SK-N-SH (cell line): ENCODE data around the gene CDH20.

ENCODE experiments used
- CTCF ChIP-seq: fragments of 200-600 bp; sonication (generic); IDR thresholded peaks from 2 replicates; pipeline ENCODE4 v1.6.1; 2017; ENCODE audit warnings: antibody characterized with exemption, mild to moderate bottlenecking, moderate library complexity
- EZH2phosphoT487 ChIP-seq: fragments of 200-600 bp; sonication (generic); IDR thresholded peaks from 2 replicates; pipeline ENCODE4 v1.6.1; 2017; ENCODE audit warnings: low read depth, mixed run types, mild to moderate bottlenecking, antibody characterized with exemption, moderate library complexity, borderline replicate concordance
- FOXM1 ChIP-seq: IDR thresholded peaks from 2 replicates; pipeline ENCODE4 v1.4.0; 2012; ENCODE audit warnings: low read depth, mild to moderate bottlenecking
- JUND ChIP-seq: IDR thresholded peaks from 2 replicates; pipeline ENCODE4 v1.4.0; 2012

- TF ChIP-seq FOXM1 (no peak), CTCF (no peak), EZH2phosphoT487 (no peak), JUND (no peak)
Observed at GRCh38 chr18:61333271-61333745, at the start of gene CDH20.
